HG03521 (cell line): ENCODE results near the gene FSIP1.

Experiments used
- ATAC-seq: cut with Tn5 transposase; IDR thresholded peaks from one replicate; pipeline ENCODE4 v1.9.1; 2021; ENCODE audit warnings: mild to moderate bottlenecking, moderate library complexity; ENCODE audit not compliant: unreplicated experiment

FSIP1 gene

DNA sequence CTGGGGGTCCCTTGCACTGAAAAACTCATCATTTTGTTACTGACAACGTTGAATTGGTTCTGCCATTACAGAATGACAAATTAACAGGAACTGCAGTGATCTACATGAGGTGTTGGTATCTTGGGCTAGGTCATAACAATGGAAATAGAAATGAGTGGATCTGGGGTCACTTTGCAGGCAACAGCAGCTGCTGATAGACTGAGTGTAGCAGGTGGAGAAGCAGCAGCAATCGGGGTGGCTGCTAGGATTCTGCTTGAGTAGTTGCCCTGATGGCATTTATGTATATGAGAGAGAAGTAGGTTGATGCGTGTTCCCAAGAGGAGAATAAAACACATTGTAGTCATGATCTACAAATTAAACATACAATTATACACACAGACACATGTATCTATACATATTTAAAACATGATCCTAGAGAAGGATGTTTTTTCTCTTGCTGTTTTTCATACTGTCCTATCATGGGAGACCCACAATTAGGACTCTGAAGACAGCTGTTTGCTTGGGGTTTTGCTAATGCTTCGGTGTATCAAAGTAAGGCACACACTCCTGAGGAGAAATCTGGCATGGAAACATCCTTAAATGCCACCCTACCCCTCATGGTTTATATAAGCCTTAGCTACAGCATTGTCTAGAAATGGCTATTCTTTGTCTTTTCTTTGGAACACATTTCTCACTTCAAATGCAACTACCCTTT is 217.5 kb downstream of the FSIP1 start:
- ATAC-seq = no peak

DNA sequence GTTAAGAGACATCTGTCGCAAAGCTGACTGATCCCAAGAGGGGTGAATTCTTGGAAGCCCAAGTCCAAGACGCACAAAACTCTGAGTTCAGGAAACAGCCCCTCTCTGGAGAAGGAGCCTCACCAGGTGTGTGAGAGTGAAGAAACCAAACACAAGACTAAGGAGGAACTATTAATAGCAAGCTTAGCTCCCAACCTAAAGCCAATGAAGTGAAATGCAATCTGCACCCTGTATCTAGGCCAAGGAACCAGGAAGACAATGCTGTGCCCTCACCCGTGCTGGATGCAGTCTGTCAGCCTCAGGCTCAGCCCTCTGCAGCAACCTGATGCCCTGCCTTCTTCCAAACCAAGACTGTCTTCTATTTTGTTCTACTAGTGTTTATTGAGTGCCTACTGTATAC is 224.2 kb downstream of the FSIP1 start:
- no peak for ATAC-seq

GRCh38 chr15:39556461-39556860 is 226.2 kb downstream of the FSIP1 start:
- no peak for ATAC-seq

- ATAC-seq = no peak
Measured at GRCh38 chr15:39555885-39556284, 226.8 kb downstream of the FSIP1 start.

DNA sequence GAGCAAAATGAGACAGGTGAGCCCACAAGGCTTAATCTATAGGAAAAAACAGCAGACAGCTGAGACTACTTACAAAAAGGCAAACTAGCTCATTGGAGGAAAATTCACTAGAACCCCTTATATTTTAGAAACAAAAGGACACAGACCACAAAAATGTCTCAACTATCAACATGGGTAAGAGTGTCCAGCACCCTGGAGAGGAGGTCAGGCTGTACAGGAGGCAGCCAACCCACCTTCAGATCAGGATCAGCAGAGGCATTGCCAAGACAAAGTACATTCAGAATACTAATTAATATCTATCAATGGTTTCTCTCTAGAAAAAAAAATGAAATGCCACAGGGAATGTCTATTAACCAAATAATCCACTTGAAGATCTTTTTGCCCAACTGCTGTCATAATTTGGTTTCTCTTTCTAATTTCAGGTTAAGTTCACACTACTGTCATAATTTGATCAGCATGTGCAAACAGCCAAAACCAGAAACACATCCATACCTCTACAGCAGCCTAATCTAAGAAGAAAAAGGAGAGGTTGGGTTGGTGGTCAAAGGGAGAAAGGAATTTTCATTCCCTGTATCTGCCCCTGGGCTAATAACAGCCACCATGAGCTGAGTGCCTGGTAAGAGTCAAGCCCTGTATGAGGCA is 227.8 kb downstream of the FSIP1 start:
- no peak for ATAC-seq

DNA sequence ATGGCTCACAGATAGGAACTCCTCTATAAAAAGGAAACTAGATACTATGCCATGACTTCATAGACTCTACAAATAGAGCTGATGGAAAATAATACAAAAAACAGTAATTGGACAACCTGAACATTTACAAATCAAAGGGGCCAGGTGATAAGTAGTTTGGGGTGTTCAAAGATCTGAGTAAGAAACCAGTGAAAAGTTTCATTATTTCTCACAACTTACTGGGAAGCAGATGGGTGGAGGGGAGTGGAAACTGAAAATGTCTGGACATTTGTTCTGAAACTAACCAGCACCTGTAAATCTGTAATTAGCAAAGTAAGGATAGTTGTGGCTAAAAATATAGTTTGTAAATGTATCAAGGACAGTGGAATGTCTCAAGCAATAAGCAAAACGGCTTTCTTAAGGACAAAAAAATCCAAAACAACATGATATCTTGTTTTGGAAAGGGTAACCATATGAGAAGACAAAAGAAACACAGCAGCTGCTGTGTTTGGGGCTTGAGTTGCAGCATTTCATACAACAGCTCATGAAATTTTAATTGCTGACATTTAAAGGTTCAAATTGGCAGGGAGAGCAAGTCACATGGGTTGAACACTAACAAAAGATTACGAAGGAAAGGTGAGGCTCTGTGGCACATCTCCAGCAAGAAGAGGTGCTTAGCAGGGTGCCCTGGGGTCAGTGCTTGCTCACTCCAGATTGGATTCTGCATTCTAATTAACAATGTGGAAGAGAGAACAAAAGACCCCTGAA is 228.5 kb downstream of the FSIP1 start:
- ATAC-seq = no peak

DNA sequence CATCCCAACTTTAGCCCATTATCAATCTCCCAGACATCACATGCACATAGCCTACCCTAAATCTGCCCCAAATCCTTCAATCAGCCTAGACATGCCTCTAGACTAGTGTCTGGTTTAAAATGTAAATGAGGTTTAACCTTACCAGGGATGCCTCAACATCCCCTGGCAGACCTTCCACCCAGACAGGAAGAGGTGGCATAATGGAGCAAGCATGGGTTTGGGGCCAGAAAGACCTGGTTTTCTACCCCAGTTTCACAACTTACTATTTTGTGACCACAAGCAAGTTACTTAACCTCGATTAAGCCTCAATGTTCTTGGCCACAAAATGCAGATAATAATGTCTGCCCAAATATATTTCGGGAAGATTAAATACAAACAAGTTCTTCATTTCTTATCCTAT is 230.1 kb downstream of the FSIP1 start:
- no peak for ATAC-seq

DNA sequence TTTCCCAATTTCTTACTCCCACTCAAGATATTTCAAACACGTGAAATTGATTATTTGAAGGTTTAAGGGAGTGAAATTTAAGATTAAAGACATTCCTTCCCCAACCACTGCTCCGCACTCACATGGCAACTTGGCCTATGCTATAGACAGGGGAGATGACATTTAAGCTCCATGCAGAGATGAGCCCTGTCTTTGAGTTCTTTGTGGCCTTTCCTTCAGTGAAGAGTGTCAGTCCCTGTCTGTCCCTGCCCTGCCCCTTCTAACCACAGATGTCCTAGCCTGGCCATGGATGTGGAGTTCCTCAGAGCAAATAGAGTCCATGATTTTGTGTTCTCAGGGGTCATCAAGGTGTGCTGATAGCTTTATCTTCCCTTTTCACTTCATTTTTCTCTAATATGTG is 231.2 kb downstream of the FSIP1 start:
- ATAC-seq = no peak
